Fibroblast of skin of scalp (primary cell): ENCODE measurements around the gene ZNF76. TPM values are rescaled to one million over a fixed set of nuclear protein-coding genes. Genes with fewer than 3 reads are reported as not detected.

Experiments used
- DNase-seq: peaks from one replicate; pipeline ENCODE4 v3.0.0-alpha.2; 2013
- polyA plus RNA-seq, 2 experiments: library from polyadenylated mRNA; unstranded; fragments of 120-200 nt; gene quantifications; one replicate each; pipeline ENCODE4 v1.2.1, GENCODE V29; 2013; ENCODE audit not compliant: insufficient read length in 2 of 2

The ZNF76 gene
- 17.8 TPM for polyA plus RNA-seq (2013, experiment 1 of 2; ENCODE audit: insufficient read length)
- 18.4 TPM for polyA plus RNA-seq (2013, experiment 2 of 2; ENCODE audit: insufficient read length)

- DNase-seq: peak; percentile 98
These were observed at the start of gene ZNF76 for GRCh38 chr6:35259194-35259947. TSS of gene ZNF76 (plus strand) at chr6:35259735. CDS start at chr6:35281152, 21,417 bp downstream.

- peak; percentile 29 for DNase-seq
These were observed 46.2 kb upstream of the ZNF76 start for GRCh38 chr6:35213298-35213791.

GRCh38 chr6:35213824-35214756, 45.4 kb upstream of the ZNF76 start, which contains the start of gene SCUBE3:
TSS of gene SCUBE3 (plus strand) at chr6:35213956. CDS start at chr6:35214419, 463 bp downstream.
- peak; percentile 68 for DNase-seq

DNA sequence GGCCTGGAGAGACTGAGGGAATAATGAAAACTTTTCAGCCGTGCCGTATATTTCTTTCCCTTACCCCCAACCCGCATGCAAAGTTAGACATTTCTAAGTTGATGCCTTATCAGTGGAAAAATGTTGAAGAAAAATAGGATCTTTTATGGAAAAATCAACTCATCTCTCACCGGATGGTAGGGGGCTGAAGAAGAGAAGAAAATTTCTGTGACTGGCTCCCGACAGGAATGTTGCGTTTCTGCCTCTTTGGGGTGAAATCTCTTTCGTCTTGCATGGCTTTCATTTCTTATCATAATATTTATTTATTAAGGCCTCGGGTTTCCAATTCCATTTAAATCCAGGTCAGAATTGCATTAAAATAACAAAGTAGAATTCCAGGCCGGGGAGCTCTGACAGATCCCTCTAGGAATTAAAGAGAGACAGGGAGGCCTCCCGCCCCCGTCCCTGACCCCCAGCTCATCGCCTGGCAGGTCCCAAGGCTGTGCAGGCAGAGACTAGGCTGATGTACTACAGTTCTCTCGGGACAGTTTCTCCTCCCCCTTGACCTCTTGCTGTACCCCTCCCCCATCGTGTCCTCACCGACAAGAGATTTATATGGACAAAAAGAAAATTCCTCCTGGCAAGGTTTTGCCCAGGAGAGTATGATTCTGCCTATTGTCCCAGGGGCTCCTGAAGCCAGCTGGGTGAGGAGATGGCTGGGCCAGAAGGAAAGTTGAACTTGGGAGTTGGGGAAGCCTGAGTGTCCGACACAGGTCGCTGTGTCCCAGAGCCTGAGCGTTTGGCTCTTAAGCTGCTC, 44.5 kb upstream of the ZNF76 start:
- peak; percentile 53 for DNase-seq

DNA sequence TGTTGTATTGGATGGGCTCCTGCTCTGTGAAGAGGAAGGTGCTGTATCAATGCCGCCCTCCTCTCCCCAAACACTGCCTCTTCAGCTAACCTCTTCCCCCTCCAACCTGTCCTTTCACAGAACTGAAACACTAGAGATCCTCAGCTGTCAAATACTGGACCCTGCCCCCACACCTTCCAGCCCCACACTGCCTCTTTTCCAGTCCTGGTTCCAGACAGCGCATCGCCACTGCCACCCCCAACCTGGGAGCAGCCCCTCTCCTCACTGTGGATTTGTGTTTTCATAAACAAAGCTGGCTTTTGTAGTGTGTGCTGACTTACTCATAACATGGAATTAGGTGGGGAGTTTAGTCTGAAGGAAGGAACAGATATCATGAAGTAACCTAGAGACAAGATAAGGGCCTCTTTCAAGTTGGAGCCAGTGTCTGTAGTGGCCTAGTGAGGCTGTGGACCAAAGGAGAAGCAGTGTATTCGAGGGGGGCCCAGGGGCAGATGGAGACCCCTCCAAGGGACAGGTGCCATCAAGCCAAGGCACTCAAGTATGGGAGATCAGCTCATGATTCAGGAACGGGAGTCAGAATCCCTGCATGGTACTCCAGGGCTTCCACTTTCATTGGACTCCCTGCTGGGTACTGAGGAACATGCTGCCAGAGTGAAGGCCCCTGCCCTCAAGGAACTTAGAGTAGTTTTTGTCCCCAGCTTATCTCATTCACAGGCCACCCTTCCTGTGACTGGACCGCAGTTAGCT, 43.7 kb upstream of the ZNF76 start:
- DNase-seq: no peak

GRCh38 chr6:35216412-35216732, 43.2 kb upstream of the ZNF76 start:
- DNase-seq: no peak

DNA sequence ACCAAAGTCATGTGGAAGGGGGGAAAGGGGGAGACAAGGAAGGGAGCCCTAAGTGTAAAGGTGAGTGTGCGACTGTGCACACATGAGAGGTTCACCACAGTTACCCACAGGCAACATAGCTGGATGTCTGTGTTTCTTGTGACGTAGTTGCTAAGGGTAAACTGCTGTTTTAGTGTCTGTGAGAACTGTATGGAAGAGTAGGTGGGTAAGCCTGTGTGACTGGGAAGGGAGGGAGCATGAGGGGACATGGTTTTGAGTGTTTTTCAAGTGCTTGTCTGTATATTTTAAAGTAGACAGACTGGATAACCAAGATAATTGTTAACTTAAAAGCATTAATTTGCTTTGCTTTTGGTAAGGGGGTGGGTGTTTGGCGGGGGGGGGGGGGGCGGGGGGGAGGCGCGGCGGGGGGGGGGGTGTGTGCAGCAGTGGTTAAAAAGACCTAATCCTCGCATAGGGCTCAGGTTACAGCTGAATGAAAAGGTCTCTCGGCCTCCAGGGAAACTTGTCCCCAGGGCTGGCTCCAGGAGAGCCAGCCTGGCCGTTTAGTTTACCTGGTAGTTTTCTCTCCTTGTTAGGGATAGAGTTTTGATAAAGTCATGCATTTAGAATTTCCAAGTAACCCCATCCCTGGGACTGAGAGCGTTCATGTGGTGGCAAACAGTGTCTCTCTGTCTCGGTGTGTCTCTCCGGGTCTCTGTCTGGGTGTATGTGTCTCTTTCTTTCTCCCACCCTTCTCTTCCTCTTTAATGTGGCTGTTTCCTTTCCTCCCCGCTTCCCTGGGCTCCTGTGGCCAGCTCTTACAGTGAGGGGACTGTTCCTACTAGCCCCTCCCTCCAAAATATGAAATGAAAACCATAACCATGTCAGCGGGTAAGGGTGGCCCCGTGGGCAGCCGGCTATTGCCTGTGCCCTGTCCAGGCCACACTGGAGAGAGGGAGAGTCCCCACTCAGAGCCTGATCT, 42.4 kb upstream of the ZNF76 start:
- no peak for DNase-seq

- DNase-seq: peak; percentile 59
These were observed 41.5 kb upstream of the ZNF76 start for GRCh38 chr6:35218021-35218420.

- no peak for DNase-seq
These were observed 41.1 kb upstream of the ZNF76 start for GRCh38 chr6:35218456-35218855.

GRCh38 chr6:35219683-35220326, 39.7 kb upstream of the ZNF76 start:
- no peak for DNase-seq

DNA sequence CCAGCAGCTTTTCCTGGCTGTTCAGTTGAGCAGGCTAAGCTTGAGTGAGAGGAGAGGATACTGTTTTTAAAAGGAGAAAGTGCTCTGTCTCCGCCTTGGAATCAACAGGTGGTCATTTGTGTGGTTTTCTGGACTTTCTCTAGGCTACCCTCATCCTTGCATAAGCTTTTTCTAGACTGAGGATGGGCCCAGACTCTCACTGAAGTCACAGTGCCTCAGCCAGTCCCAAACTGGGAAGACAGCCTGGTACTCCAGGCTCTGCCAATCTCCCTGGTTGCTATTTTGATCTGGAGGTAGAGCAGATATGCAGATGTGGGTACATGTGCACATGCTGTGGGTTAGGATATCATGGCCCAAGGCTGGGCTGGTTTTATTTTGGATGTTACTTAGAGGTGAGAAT, 38.8 kb upstream of the ZNF76 start:
- DNase-seq: no peak

GRCh38 chr6:35223396-35223795, 36.1 kb upstream of the ZNF76 start:
- DNase-seq: no peak

DNA sequence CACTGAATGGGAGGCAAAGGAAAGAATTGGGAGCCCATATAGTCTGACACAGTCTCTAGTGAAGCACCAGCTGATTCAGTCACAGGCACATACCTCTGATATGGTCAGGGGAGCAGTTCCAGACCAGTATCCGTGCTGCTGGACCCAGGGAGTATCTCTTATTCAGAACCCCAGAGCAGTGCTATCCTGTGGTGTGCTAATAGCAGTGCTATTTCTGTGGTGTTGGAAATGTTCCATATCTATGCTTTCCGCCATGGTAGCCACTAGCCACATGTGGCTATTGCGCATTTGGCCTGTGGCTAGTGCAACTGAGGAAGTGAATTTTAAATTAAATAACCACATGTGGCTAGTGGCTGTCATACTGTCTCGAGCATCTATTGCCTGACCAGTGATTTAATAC, 34.8 kb upstream of the ZNF76 start:
- DNase-seq: no peak

DNA sequence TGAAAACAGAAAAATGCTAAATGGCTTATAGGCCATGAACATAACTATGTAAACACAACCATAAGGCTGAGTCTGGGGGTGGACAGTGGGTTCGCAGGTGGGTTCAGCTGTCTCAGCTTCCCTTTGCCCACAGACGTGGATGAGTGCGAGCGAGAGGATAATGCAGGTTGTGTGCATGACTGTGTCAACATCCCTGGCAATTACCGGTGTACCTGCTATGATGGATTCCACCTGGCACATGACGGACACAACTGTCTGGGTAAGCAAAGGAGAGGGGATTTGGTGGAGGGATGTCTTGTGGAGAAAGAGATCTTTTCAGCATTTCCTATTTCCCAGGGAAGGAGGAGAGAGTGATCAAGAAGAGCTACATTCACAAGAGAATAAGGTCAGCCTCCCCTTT, 31.1 kb upstream of the ZNF76 start:
- DNase-seq: no peak

GRCh38 chr6:35229304-35229703, 30.2 kb upstream of the ZNF76 start:
- DNase-seq: no peak

DNA sequence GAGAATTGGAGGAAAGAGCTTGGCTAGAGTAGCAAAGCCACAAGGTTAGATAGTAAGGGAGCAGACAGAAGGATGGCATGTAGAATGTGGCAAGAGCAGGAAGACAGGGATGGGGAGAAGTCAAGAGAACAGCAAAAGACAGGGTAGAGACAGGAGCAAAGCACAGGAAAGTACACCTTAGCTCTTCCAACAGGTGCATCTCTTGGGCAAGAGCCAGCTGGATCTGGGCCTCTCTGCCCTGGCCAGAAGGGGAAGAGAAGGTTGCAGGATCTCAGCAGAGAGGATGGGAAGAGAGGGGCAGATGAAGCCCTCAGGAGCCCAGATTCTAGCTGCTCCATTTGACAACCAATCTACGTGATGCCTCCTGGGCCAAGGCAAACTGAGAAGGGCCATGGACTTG, 29.0 kb upstream of the ZNF76 start:
- DNase-seq: no peak

GRCh38 chr6:35230950-35231349, 28.6 kb upstream of the ZNF76 start:
- DNase-seq: peak; percentile 66

DNA sequence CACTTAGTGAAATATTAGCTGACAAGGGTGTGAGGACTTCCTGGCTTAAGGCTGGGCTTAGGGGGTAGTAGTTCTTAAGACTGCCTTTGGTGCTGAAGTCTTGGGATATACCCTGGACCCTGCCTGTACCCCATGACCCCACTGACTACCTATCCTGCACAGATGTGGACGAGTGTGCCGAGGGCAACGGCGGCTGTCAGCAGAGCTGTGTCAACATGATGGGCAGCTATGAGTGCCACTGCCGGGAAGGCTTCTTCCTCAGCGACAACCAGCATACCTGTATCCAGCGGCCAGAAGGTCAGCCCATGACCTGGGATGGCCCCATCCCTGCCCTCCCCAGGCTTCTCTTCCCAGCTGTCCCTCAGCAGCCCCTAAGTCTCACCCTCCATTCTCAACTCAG, 28.0 kb upstream of the ZNF76 start:
- DNase-seq: no peak

DNA sequence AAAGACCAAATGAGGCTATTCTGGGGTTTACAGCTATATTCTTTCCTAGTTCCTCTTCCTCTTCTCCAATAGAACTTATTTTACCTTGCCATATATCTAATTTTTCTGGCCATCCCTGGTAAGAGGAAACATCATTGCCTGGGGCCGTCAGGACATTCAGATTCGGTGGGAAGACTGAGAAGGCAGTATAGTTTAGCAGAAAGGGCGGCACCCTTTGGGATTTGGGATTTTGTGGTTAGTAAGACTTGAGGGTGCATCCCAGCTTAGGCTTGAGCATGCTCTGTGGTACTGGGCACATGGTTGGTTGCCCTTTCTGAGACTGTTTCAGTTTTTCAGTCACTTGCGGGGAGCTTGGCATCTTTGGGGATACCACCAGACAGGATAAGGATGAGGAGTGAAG, 24.6 kb upstream of the ZNF76 start:
- DNase-seq: no peak

DNA sequence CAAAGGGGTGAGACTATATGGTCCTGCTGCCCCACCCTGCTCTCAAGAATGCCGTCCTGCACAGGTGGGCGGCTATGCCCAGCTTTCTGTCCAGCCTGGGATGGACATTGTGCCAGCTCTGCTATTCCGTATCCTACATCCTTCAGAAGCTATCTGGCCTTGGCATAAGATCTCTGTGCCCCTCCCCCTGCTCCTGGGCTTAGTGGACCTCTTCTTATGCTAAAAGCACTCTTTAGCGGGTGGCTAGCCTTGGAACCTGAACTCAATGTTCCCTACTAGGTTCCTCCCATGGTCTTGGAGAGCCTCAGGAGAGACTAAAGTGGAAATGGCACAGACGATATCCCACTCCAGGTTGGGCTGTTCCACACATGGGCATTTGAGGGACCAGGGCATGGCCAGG, 23.3 kb upstream of the ZNF76 start:
- DNase-seq: no peak
